ENCODE measurements around the gene C15orf62. TPM values are rescaled to one million over a fixed set of nuclear protein-coding genes. Genes with fewer than 3 reads are reported as not detected.

The C15orf62 gene
- total RNA-seq, 1 donor from 2014 or later, result 0.44 TPM

- Mint-ChIP-seq H3K4me3 (peak overlapping the region; percentile 93), H3K9me3 (no peaks in the 10 kb centered on the region), H3K4me1 (peaks cover 31% of the 10 kb centered on the region), H3K27me3 (ENCODE audit: low read depth) (no peaks in the 10 kb centered on the region), H3K27ac (ENCODE audit: unreplicated experiment) (peak overlapping the region; percentile 100), H3K36me3 (ENCODE audit: low read depth) (no peaks in the 10 kb centered on the region)
- no peak for DNase-seq (ENCODE audit: low read depth, low spot score)
- no peak for TF ChIP-seq CTCF (conservative IDR thresholded peaks at IDR 0.05)
These were observed 14.0 kb upstream of the C15orf62 start for GRCh38 chr15:40755812-40756208.

- H3K9me3 Mint-ChIP-seq, result no peaks in the 10 kb centered on the region
- H3K27me3 Mint-ChIP-seq (ENCODE audit: low read depth), result no peaks in the 10 kb centered on the region
- H3K36me3 Mint-ChIP-seq (ENCODE audit: low read depth), result no peaks in the 10 kb centered on the region
- no peak for DNase-seq (ENCODE audit: low read depth, low spot score)
- H3K4me1 Mint-ChIP-seq, result peaks cover 33% of the 10 kb centered on the region
- peak overlapping the region; percentile 73 for H3K27ac Mint-ChIP-seq (ENCODE audit: unreplicated experiment)
- TF ChIP-seq CTCF (conservative IDR thresholded peaks at IDR 0.05), result no peak
- peak overlapping the region; percentile 41 for H3K4me3 Mint-ChIP-seq
These were observed 12.8 kb upstream of the C15orf62 start for GRCh38 chr15:40756938-40757337.

- peaks cover 20% of the 10 kb centered on the region for H3K27me3 Mint-ChIP-seq (ENCODE audit: low read depth)
- no peak for TF ChIP-seq CTCF (conservative IDR thresholded peaks at IDR 0.05)
These were observed 9.8 kb upstream of the C15orf62 start for GRCh38 chr15:40759961-40760360.

DNA sequence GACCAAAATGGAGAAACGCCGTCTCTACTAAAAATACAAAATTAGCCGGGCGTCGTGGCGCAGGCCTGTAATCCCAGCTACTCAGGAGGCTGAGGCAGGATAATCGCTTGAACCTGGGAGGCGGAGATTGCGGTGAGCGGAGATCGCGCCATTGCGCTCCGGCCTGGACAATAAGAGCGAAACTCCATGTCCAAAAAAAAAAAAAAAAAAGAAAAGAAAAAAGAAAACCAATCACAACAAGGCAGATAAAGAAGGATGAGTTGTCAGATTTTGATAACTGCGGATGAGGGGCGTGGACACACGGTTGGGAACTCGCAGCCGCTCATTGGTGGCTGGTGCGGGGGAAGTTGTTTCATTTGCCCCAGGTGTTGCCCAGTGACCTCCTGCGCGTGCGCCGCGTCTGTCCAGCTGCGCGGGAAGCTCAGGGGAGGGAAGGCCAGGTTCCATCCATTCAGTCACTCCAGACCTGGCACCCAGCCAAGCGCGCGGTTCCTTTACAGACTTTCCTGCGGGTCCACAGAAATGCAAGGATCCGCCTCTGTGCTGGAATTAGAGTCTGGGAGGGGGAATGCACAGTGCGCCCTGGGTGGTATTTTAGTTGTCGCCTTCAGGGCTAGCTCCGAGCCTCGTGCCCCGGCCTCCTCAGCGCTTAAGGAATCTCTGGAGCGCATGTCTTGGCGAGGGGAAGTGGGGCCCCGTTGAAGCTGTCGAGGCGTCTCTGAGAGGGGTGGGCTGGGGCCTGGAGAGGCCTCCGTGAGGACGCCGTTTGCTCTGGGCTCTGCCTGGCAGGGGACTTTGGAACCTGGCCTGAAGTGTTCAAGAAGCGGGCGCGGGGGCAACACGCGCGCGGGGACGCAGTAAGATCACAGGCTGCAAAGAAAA, 6.6 kb upstream of the C15orf62 start:
- DNase-seq (ENCODE audit: low read depth, low spot score), result no peak
- H3K9me3 Mint-ChIP-seq, result no peaks in the 10 kb centered on the region
- TF ChIP-seq CTCF (conservative IDR thresholded peaks at IDR 0.05), result no peak
- no peak overlapping the region for H3K27ac Mint-ChIP-seq (ENCODE audit: unreplicated experiment)
- H3K36me3 Mint-ChIP-seq (ENCODE audit: low read depth), result no peaks in the 10 kb centered on the region
- H3K27me3 Mint-ChIP-seq (ENCODE audit: low read depth), result peaks cover 32% of the 10 kb centered on the region
- peaks cover 24% of the 10 kb centered on the region for H3K4me1 Mint-ChIP-seq
- peak overlapping the region; percentile 86 for H3K4me3 Mint-ChIP-seq

More at GRCh38 chr15:40759961-40760360, 9.8 kb upstream of the C15orf62 start:
- DNase-seq (ENCODE audit: low read depth, low spot score), result no peak
- peak overlapping the region; percentile 32 for H3K4me3 Mint-ChIP-seq
- no peaks in the 10 kb centered on the region for H3K9me3 Mint-ChIP-seq
- peaks cover 32% of the 10 kb centered on the region for H3K4me1 Mint-ChIP-seq
- no peak overlapping the region for H3K27ac Mint-ChIP-seq (ENCODE audit: unreplicated experiment)
- H3K36me3 Mint-ChIP-seq (ENCODE audit: low read depth), result no peaks in the 10 kb centered on the region

DNA sequence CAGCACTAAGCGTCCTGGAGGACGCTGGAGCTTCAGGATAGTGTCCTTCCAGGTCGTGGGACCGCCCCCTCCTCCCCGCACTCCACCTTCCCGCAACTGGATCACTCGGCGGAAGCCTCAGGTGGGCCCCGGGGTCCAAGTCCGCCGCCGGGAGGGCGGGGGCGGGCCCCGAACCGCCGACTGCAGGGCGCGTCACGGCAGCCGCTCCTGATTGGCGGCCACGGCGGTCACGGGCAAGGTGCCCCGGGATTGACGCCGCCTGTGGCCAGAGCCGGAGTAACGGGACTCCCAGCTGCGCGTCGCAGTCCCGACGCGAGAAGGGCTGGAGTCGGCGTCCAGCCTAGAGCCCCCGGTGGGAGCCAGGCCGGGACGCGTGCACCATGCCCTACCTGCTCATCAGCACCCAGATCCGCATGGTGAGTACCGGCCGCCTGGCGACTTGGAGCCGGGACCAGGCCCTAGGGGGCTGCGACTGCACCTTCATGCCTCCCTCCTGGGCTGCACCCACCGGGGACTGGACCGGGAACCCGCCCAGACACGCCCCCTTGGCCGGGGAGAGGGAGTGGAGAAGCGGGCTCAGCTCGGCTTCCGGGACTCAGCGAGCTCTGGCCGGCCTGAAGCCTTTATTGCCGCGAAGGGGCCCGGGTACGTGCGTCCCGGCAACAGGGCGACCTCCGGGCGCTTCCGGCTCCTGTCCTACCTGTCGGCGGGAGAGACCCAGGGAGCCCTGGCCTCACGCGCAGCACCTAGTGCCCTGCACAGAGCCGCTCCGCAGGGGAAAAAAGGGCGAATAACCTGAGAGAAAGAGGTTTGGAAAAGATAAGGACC, 5.8 kb upstream of the C15orf62 start, which contains the start of gene GCHFR:
GCHFR (plus strand) TSS at position 268 of the 828 bp plus-strand sequence; CDS start at position 381, 113 bp downstream.
- peak; percentile 53 for TF ChIP-seq CTCF (conservative IDR thresholded peaks at IDR 0.05)
- H3K27me3 Mint-ChIP-seq (ENCODE audit: low read depth), result peaks cover 32% of the 10 kb centered on the region
- no peaks in the 10 kb centered on the region for H3K9me3 Mint-ChIP-seq
- peak within 1 kb of the TSS; percentile 86 for H3K4me3 Mint-ChIP-seq
- H3K27ac Mint-ChIP-seq (ENCODE audit: unreplicated experiment), result no peak within 1 kb of the TSS
- peak; percentile 62 for DNase-seq (ENCODE audit: low read depth, low spot score)
- no peaks in the 10 kb centered on the region for H3K36me3 Mint-ChIP-seq (ENCODE audit: low read depth)
- peaks cover 24% of the 10 kb centered on the region for H3K4me1 Mint-ChIP-seq

Measured in neural crest cell (in vitro differentiated cells).